GM06990 (cell line): Measurements from ENCODE around the gene LUC7L3.
"Not testable (repeated sequence)": the region's sequence is repeated elsewhere in the genome, so short reads cannot be mapped to it uniquely, and the experiment has no call there.

Experiments
- DNase-seq: peaks from one replicate; pipeline ENCODE4 v3.0.0-alpha.2; 2011; ENCODE audit not compliant: insufficient read length; ENCODE audit errors: extremely low read depth
- H3K27me3 ChIP-seq: replicated peaks from 2 replicates; pipeline ENCODE4 v1.6.0; 2011; ENCODE audit warnings: low read length; ENCODE audit not compliant: control insufficient read depth, insufficient read depth
- H3K36me3 ChIP-seq: 2 replicates; pipeline ENCODE4 v1.5.1; 2011; ENCODE audit warnings: low read length; ENCODE audit not compliant: control insufficient read depth, insufficient read depth
- H3K4me3 ChIP-seq: replicated peaks from 2 replicates; pipeline ENCODE4 v1.5.1; 2011; ENCODE audit warnings: low read depth, mild to moderate bottlenecking, control low read depth, low read length
- TF ChIP-seq, protein P1 (sequence below): IDR thresholded peaks from 2 replicates; pipeline ENCODE4 v1.5.1; 2011; ENCODE audit warnings: low read length, control low read depth, mild to moderate bottlenecking, inconsistent platforms; ENCODE audit not compliant: insufficient read depth, poor library complexity, severe bottlenecking

Gene LUC7L3

GRCh38 chr17:50676065-50676975 is 43.1 kb upstream of the LUC7L3 start:
- H3K27me3 ChIP-seq = no peaks in the 10 kb centered on the region; the same call in none of the 2 replicates
- TF ChIP-seq, protein P1, sequence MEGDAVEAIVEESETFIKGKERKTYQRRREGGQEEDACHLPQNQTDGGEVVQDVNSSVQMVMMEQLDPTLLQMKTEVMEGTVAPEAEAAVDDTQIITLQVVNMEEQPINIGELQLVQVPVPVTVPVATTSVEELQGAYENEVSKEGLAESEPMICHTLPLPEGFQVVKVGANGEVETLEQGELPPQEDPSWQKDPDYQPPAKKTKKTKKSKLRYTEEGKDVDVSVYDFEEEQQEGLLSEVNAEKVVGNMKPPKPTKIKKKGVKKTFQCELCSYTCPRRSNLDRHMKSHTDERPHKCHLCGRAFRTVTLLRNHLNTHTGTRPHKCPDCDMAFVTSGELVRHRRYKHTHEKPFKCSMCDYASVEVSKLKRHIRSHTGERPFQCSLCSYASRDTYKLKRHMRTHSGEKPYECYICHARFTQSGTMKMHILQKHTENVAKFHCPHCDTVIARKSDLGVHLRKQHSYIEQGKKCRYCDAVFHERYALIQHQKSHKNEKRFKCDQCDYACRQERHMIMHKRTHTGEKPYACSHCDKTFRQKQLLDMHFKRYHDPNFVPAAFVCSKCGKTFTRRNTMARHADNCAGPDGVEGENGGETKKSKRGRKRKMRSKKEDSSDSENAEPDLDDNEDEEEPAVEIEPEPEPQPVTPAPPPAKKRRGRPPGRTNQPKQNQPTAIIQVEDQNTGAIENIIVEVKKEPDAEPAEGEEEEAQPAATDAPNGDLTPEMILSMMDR = no peak
- H3K4me3 ChIP-seq = no peak overlapping the region
- no peak for DNase-seq
- no peaks in the 10 kb centered on the region for H3K36me3 ChIP-seq

GRCh38 chr17:50677851-50678375 is 41.5 kb upstream of the LUC7L3 start:
- H3K36me3 ChIP-seq = no peaks in the 10 kb centered on the region
- TF ChIP-seq, protein P1 = no peak
- no peaks in the 10 kb centered on the region; the same call in none of the 2 replicates for H3K27me3 ChIP-seq
- no peak overlapping the region for H3K4me3 ChIP-seq
- DNase-seq = no peak

- DNase-seq = no peak
- H3K36me3 ChIP-seq = no peaks in the 10 kb centered on the region
- H3K4me3 ChIP-seq = no peak overlapping the region
- TF ChIP-seq, protein P1 = no peak
- H3K27me3 ChIP-seq = no peaks in the 10 kb centered on the region; the same call in none of the 2 replicates
Observed at GRCh38 chr17:50679008-50679544, 40.3 kb upstream of the LUC7L3 start.

GRCh38 chr17:50680126-50680525 is 39.3 kb upstream of the LUC7L3 start:
- TF ChIP-seq, protein P1 = no peak
- Histone ChIP-seq H3K36me3 (no peaks in the 10 kb centered on the region), H3K4me3 (no peak overlapping the region), H3K27me3 (no peaks in the 10 kb centered on the region; the same call in none of the 2 replicates)
- DNase-seq = no peak

DNA sequence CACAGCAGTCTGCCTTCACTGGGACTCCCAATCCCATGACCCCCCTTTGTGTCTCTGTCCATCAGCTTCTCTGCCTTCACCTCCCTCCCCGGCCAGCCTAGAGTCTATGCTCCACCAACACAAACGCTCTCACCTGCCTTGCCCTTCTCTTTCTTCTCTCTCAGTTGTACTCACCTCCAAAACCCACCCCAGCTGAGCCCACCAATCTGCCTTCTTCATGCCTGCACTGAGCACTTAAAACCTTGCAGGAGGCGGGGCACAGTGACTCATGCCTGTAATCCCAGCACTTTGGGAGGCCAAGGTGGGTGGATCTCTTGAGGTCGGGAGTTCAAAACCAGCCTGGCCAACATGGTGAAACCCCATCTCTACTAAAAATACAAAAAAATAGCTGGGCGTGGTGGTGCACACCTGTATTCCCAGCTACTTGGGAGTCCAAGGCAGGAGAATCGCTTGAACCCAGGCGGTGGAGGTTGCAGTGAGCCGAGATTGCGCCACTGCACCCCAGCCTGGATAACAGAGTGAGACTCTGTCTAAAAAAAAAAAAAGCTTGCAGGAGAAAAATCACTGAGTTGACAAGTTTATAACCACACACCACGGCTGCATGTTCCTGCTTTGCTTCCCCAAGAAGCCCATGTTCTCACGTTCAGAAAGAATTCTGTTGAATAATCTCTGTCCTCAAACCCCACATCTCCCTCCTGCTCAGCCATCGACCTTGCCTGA is 38.7 kb upstream of the LUC7L3 start:
- H3K27me3 ChIP-seq, H3K36me3 ChIP-seq, DNase-seq, H3K4me3 ChIP-seq: not testable (repeated sequence)
